HepG2 (cell line): ENCODE results near the gene DLG4. TPM values are rescaled to one million over a fixed set of nuclear protein-coding genes. Genes with fewer than 3 reads are reported as not detected.

ENCODE experiments used
- ARID5B ChIP-seq: IDR thresholded peaks from 2 replicates; pipeline ENCODE4 v1.4.0; 2020; ENCODE audit warnings: mild to moderate bottlenecking, missing genetic modification reagents
- ARNTL ChIP-seq: sonication (generic); formaldehyde crosslinking; IDR thresholded peaks from 2 replicates; pipeline ENCODE4 v1.4.0; 2020; ENCODE audit warnings: mild to moderate bottlenecking, missing genetic modification reagents
- CEBPG ChIP-seq: IDR thresholded peaks from 2 replicates; pipeline ENCODE4 v1.6.1; 2016
- ELF3 ChIP-seq: IDR thresholded peaks from 2 replicates; pipeline ENCODE4 v1.6.1; 2016; ENCODE audit warnings: missing genetic modification reagents, missing compliant biosample characterization
- GATAD2A ChIP-seq: IDR thresholded peaks from 2 replicates; pipeline ENCODE4 v1.6.1; 2016
- HNF4A ChIP-seq: sonication (generic); formaldehyde crosslinking; IDR thresholded peaks from 2 replicates; pipeline ENCODE4 v1.4.0; 2020; ENCODE audit warnings: missing genetic modification reagents
- IRF2 ChIP-seq: IDR thresholded peaks from 2 replicates; pipeline ENCODE4 v1.6.1; 2018; ENCODE audit warnings: missing genetic modification reagents, missing compliant biosample characterization
- KDM2A ChIP-seq: sonication (generic); formaldehyde crosslinking; IDR thresholded peaks from 2 replicates; pipeline ENCODE4 v1.4.0; 2020; ENCODE audit warnings: low read depth, missing genetic modification reagents, borderline replicate concordance
- MEIS2 ChIP-seq: sonication (generic); formaldehyde crosslinking; IDR thresholded peaks from 2 replicates; pipeline ENCODE4 v1.9.0; 2021; ENCODE audit warnings: mild to moderate bottlenecking, missing genetic modification reagents
- MTERF4 ChIP-seq: sonication (generic); formaldehyde crosslinking; IDR thresholded peaks from 2 replicates; pipeline ENCODE4 v1.8.0; 2023; ENCODE audit warnings: mild to moderate bottlenecking, missing genetic modification reagents
- MYNN ChIP-seq: sonication (generic); formaldehyde crosslinking; IDR thresholded peaks from 2 replicates; pipeline ENCODE4 v1.4.0; 2020; ENCODE audit warnings: mild to moderate bottlenecking, low read depth, missing genetic modification reagents
- MZF1 ChIP-seq: sonication (generic); formaldehyde crosslinking; IDR thresholded peaks from 2 replicates; pipeline ENCODE4 v1.8.1; 2023; ENCODE audit warnings: mild to moderate bottlenecking, missing genetic modification reagents, borderline replicate concordance
- PITX1 ChIP-seq: sonication (generic); formaldehyde crosslinking; IDR thresholded peaks from 2 replicates; pipeline ENCODE4 v1.5.1; 2020; ENCODE audit warnings: mild to moderate bottlenecking, missing genetic modification reagents
- POLR2AphosphoS5 ChIP-seq: IDR thresholded peaks from 2 replicates; pipeline ENCODE4 v1.6.1; 2012; ENCODE audit warnings: low read depth, low read length
- SPEN ChIP-seq: sonication (generic); formaldehyde crosslinking; IDR thresholded peaks from 2 replicates; pipeline ENCODE4 v1.5.1; 2020; ENCODE audit warnings: low read depth, mild to moderate bottlenecking, missing genetic modification reagents
- TFE3 ChIP-seq: IDR thresholded peaks from 2 replicates; pipeline ENCODE4 v1.6.1; 2016
- THAP8 ChIP-seq: sonication (generic); formaldehyde crosslinking; IDR thresholded peaks from 2 replicates; pipeline ENCODE4 v1.5.1; 2020; ENCODE audit warnings: missing genetic modification reagents, mild to moderate bottlenecking, borderline replicate concordance
- polyA plus RNA-seq, 8 experiments: library from polyadenylated mRNA; depleted of rRNA in 3 of 8; stranded (reverse) in 7 of 8; unstranded in 1 of 8; fragments of >200 nt; fragmentation: Illumina TruSeq in 4 of 8; extraction: Trizol in 4 of 8; gene quantifications; 2 replicates each; pipeline versions ENCODE4 v1.2.1 to v1.2.3, GENCODE V29; 2011 to 2016; ENCODE audit warnings: low read depth in 4 of 8, missing spikeins in 1 of 8, mixed read lengths in 1 of 8; ENCODE audit not compliant: insufficient read depth in 1 of 8
- total RNA-seq, 5 experiments: library from RNA; depleted of rRNA; stranded (reverse); fragments of >200 nt; fragmentation: Illumina TruSeq; extraction: Trizol; gene quantifications; 2 replicates each; pipeline ENCODE4 v1.2.3, GENCODE V29; 2016; ENCODE audit warnings: low read depth in 1 of 5
- TF ChIP-seq, protein P1 (sequence below): sonication (generic); formaldehyde crosslinking; IDR thresholded peaks from 2 replicates; pipeline ENCODE4 v1.5.1; 2020; ENCODE audit warnings: mild to moderate bottlenecking, missing genetic modification reagents, borderline replicate concordance

DLG4 gene
- total and polyA plus RNA-seq, 2 of the 13 experiments (the other 11 are each of a cell fraction or from before 2014, with no cell fraction given): 0.71 to 4.3 TPM

DNA sequence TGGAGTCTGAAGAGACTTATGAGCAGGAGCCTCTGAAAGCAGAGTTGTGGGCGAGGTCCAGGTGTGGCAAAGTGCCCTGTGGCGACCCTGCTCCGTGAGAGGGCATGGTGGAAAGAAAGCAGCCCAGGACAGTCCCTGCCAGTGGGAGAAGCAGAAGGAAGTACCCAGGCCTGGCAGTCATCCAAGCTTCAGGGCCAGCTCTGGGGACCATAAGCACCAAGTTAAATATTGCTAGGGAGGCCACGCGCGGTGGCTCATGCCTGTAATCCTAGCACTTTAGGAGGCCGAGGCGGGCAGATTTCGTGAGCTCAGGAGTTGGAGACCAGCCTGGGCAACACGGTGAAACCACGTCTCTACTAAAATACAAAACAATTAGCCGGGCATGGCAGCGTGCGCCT is 35.5 kb downstream of the DLG4 start (continued):
- TF ChIP-seq MTERF4 (CRISPR knock-in tag) (0 out of 2 replicates have a peak, but pooled peaks have one; percentile 19), KDM2A (0 out of 2 replicates have a peak, but pooled peaks have one; percentile 25), ARID5B (CRISPR knock-in tag) (peak; percentile 58), ELF3 (CRISPR knock-in tag) (peak; percentile 83), IRF2 (CRISPR knock-in tag) (peak; percentile 58; the same call in 1 of the 2 replicates), ARNTL (CRISPR knock-in tag) (peak; percentile 46; the same call in 1 of the 2 replicates), HNF4A (CRISPR knock-in tag) (peak; percentile 17; the same call in 1 of the 2 replicates), GATAD2A (peak; percentile 39; the same call in 1 of the 2 replicates), THAP8 (CRISPR knock-in tag) (no peak), POLR2AphosphoS5 (peak; percentile 45), SPEN (peak; percentile 49; the same call in 1 of the 2 replicates), MEIS2 (CRISPR knock-in tag) (0 out of 2 replicates have a peak, but pooled peaks have one; percentile 21), PITX1 (CRISPR knock-in tag) (peak; percentile 70; the same call in 1 of the 2 replicates), MZF1 (CRISPR knock-in tag) (0 out of 2 replicates have a peak, but pooled peaks have one; percentile 48), TFE3 (0 out of 2 replicates have a peak, but pooled peaks have one; percentile 16), CEBPG (CRISPR knock-in tag) (peak; percentile 26; the same call in 1 of the 2 replicates), MYNN (CRISPR knock-in tag) (no peak)
- TF ChIP-seq, protein P1, sequence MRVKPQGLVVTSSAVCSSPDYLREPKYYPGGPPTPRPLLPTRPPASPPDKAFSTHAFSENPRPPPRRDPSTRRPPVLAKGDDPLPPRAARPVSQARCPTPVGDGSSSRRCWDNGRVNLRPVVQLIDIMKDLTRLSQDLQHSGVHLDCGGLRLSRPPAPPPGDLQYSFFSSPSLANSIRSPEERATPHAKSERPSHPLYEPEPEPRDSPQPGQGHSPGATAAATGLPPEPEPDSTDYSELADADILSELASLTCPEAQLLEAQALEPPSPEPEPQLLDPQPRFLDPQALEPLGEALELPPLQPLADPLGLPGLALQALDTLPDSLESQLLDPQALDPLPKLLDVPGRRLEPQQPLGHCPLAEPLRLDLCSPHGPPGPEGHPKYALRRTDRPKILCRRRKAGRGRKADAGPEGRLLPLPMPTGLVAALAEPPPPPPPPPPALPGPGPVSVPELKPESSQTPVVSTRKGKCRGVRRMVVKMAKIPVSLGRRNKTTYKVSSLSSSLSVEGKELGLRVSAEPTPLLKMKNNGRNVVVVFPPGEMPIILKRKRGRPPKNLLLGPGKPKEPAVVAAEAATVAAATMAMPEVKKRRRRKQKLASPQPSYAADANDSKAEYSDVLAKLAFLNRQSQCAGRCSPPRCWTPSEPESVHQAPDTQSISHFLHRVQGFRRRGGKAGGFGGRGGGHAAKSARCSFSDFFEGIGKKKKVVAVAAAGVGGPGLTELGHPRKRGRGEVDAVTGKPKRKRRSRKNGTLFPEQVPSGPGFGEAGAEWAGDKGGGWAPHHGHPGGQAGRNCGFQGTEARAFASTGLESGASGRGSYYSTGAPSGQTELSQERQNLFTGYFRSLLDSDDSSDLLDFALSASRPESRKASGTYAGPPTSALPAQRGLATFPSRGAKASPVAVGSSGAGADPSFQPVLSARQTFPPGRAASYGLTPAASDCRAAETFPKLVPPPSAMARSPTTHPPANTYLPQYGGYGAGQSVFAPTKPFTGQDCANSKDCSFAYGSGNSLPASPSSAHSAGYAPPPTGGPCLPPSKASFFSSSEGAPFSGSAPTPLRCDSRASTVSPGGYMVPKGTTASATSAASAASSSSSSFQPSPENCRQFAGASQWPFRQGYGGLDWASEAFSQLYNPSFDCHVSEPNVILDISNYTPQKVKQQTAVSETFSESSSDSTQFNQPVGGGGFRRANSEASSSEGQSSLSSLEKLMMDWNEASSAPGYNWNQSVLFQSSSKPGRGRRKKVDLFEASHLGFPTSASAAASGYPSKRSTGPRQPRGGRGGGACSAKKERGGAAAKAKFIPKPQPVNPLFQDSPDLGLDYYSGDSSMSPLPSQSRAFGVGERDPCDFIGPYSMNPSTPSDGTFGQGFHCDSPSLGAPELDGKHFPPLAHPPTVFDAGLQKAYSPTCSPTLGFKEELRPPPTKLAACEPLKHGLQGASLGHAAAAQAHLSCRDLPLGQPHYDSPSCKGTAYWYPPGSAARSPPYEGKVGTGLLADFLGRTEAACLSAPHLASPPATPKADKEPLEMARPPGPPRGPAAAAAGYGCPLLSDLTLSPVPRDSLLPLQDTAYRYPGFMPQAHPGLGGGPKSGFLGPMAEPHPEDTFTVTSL: 0 out of 2 replicates have a peak, but pooled peaks have one; percentile 27
